Ovary (tissue), 1 donor: ENCODE data around the gene GPR34.

Experiments
- EP300 ChIP-seq: sonication (generic); formaldehyde crosslinking; IDR thresholded peaks from one replicate; pipeline ENCODE4 v1.6.1; 2017; ENCODE audit warnings: antibody characterized with exemption
- POLR2A ChIP-seq: fragments of 450-650 bp; IDR thresholded peaks from one replicate; pipeline ENCODE4 v1.6.1; 2017; ENCODE audit warnings: antibody characterized with exemption, mild to moderate bottlenecking, moderate library complexity

GRCh38 chrX:41711021-41711667 is 22.4 kb downstream of the GPR34 start:
- TF ChIP-seq POLR2A (no peak), EP300 (no peak)
